Neural cell (in vitro differentiated cells): ENCODE results near the gene PAFAH1B1. TPM values are rescaled to one million over a fixed set of nuclear protein-coding genes. Genes with fewer than 3 reads are reported as not detected.

Source experiments
- H2AFZ ChIP-seq: fragments of 200-600, 300-800 bp; sonication (generic), shearing (Covaris generic); 2 replicates; pipeline ENCODE4 v1.6.0; 2014; ENCODE audit warnings: low read depth, mild to moderate bottlenecking, antibody characterized with exemption, low read length, moderate library complexity
- H3F3A ChIP-seq: fragments of 200-600 bp; shearing (Covaris generic); 2 replicates; pipeline ENCODE4 v1.6.1; 2016; ENCODE audit warnings: mild to moderate bottlenecking, moderate library complexity, mixed read lengths, antibody characterized with exemption, low read length; ENCODE audit not compliant: insufficient read depth, poor library complexity, severe bottlenecking
- H3K27ac ChIP-seq: fragments of 200-600, 300-800 bp; sonication (generic), shearing (Covaris generic); 2 replicates; pipeline ENCODE4 v1.5.1; 2014; ENCODE audit warnings: mild to moderate bottlenecking, low read length, moderate library complexity
- H3K27me3 ChIP-seq: fragments of 300-800, 200-600 bp; sonication (generic), shearing (Covaris generic); 2 replicates; pipeline ENCODE4 v1.6.0; 2014; ENCODE audit warnings: mild to moderate bottlenecking, low read depth, low read length, moderate library complexity; ENCODE audit not compliant: insufficient read depth
- H3K36me3 ChIP-seq: fragments of 300-800, 200-600 bp; sonication (generic), shearing (Covaris generic); 2 replicates; pipeline ENCODE4 v1.5.1; 2014; ENCODE audit warnings: mild to moderate bottlenecking, antibody characterized with exemption, low read length, moderate library complexity; ENCODE audit not compliant: insufficient read depth
- H3K4me2 ChIP-seq: fragments of 300-800, 200-600 bp; sonication (generic), shearing (Covaris generic); 2 replicates; pipeline ENCODE4 v1.6.0; 2014; ENCODE audit warnings: mild to moderate bottlenecking, low read length
- H3K4me3 ChIP-seq: fragments of 300-800, 200-600 bp; sonication (generic), shearing (Covaris generic); 2 replicates; pipeline ENCODE4 v1.5.1; 2014; ENCODE audit warnings: mild to moderate bottlenecking, low read length, moderate library complexity
- H3K79me2 ChIP-seq: fragments of 200-600 bp; shearing (Covaris generic); replicated peaks from 2 replicates; pipeline ENCODE4 v1.6.0; 2014; ENCODE audit warnings: mild to moderate bottlenecking, low read length, moderate library complexity; ENCODE audit not compliant: insufficient read depth
- H3K9ac ChIP-seq: fragments of 300-800, 200-600 bp; sonication (generic), shearing (Covaris generic); 2 replicates; pipeline ENCODE4 v1.6.1; 2016; ENCODE audit warnings: mild to moderate bottlenecking, low read length, mixed read lengths
- H3K9me2 ChIP-seq: fragments of 200-600 bp; shearing (Covaris generic); 2 replicates; pipeline ENCODE4 v1.6.1; 2016; ENCODE audit warnings: mild to moderate bottlenecking, low read length, mixed read lengths; ENCODE audit not compliant: insufficient read depth
- H3K9me3 ChIP-seq: fragments of 200-600, 300-800 bp; sonication (generic), shearing (Covaris generic); 2 replicates; pipeline ENCODE4 v1.6.1; 2016; ENCODE audit warnings: mild to moderate bottlenecking, mixed run types, low read length, moderate library complexity, mixed read lengths
- H4K20me1 ChIP-seq: fragments of 200-600 bp; shearing (Covaris generic); 2 replicates; pipeline ENCODE4 v1.6.1; 2016; ENCODE audit warnings: mild to moderate bottlenecking, mixed run types; ENCODE audit not compliant: insufficient read depth
- CTCF ChIP-seq: fragments of 450-650 bp; IDR thresholded peaks from 2 replicates; pipeline ENCODE4 v1.5.1; 2014; ENCODE audit warnings: antibody characterized with exemption, mild to moderate bottlenecking, moderate library complexity; ENCODE audit not compliant: poor library complexity, severe bottlenecking
- EP300 ChIP-seq: fragments of 450-650 bp; conservative IDR thresholded peaks from 2 replicates; pipeline ENCODE4 v1.6.1; 2014; ENCODE audit warnings: antibody characterized with exemption, mild to moderate bottlenecking, moderate library complexity; ENCODE audit not compliant: poor library complexity, severe bottlenecking
- EZH2 ChIP-seq: fragments of 200-600, 300-800 bp; shearing (Covaris generic), sonication (generic); IDR thresholded peaks from 2 replicates; pipeline ENCODE4 v1.6.1; 2014; ENCODE audit warnings: antibody characterized with exemption, low read length, borderline replicate concordance, mild to moderate bottlenecking; ENCODE audit not compliant: insufficient read depth, poor library complexity, severe bottlenecking
- MXI1 ChIP-seq: fragments of 450-650 bp; conservative IDR thresholded peaks from 2 replicates; pipeline ENCODE4 v1.6.1; 2014; ENCODE audit warnings: antibody characterized with exemption, mild to moderate bottlenecking; ENCODE audit not compliant: poor library complexity, severe bottlenecking
- POLR2AphosphoS5 ChIP-seq: IDR thresholded peaks from 2 replicates; pipeline ENCODE4 v1.6.1; 2012
- RAD21 ChIP-seq: fragments of 450-650 bp; conservative IDR thresholded peaks from 2 replicates; pipeline ENCODE4 v1.6.1; 2014; ENCODE audit warnings: antibody characterized with exemption, mild to moderate bottlenecking, moderate library complexity
- REST ChIP-seq: IDR thresholded peaks from 2 replicates; pipeline ENCODE4 v1.6.1; 2012; ENCODE audit warnings: borderline replicate concordance
- SMC3 ChIP-seq: fragments of 450-650 bp; conservative IDR thresholded peaks from 2 replicates; pipeline ENCODE4 v1.6.1; 2014; ENCODE audit warnings: antibody characterized with exemption, mild to moderate bottlenecking, moderate library complexity; ENCODE audit not compliant: poor library complexity
- TAF1 ChIP-seq: IDR thresholded peaks from 2 replicates; pipeline ENCODE4 v1.6.1; 2012; ENCODE audit warnings: low read depth
- polyA plus RNA-seq: library from polyadenylated mRNA; depleted of rRNA; stranded (reverse); fragments of >200 nt; gene quantifications from 2 replicates; pipeline ENCODE4 v1.2.3, GENCODE V29; 2014

The PAFAH1B1 gene
- polyA plus RNA-seq, 1 donor from 2014 or later = 305 TPM

GRCh38 chr17:2637422-2637821 lies 44.0 kb downstream of the PAFAH1B1 start:
- peaks cover 40% of the 10 kb centered on the region for H4K20me1 ChIP-seq
- H3K36me3 ChIP-seq = no peaks in the 10 kb centered on the region
- no peak overlapping the region for H3K4me2 ChIP-seq
- no peaks in the 10 kb centered on the region for H3K27me3 ChIP-seq
- H3K27ac ChIP-seq = no peak overlapping the region
- no peak for TF ChIP-seq MXI1
- no peak for TF ChIP-seq REST
- no peak for TF ChIP-seq TAF1
- TF ChIP-seq SMC3 = no peak
- TF ChIP-seq CTCF = no peak
- no peak for TF ChIP-seq RAD21
- no peak for TF ChIP-seq EP300
- TF ChIP-seq POLR2AphosphoS5 = no peak
- TF ChIP-seq EZH2 = no peak
- H3F3A ChIP-seq = no peaks in the 10 kb centered on the region
- H3K9me3 ChIP-seq = no peaks in the 10 kb centered on the region
- peaks cover 79% of the 10 kb centered on the region for H3K79me2 ChIP-seq
- no peak overlapping the region for H3K9ac ChIP-seq
- no peak overlapping the region for H2AFZ ChIP-seq
- no peaks in the 10 kb centered on the region for H3K9me2 ChIP-seq
- no peak overlapping the region for H3K4me3 ChIP-seq

GRCh38 chr17:2644971-2645370 lies 51.5 kb downstream of the PAFAH1B1 start:
- Histone ChIP-seq H3K27ac (no peak overlapping the region), H3K27me3 (no peaks in the 10 kb centered on the region), H3K79me2 (peaks cover 36% of the 10 kb centered on the region), H3K36me3 (no peaks in the 10 kb centered on the region), H2AFZ (no peak overlapping the region), H3K9ac (no peak overlapping the region), H3K4me3 (no peak overlapping the region), H3K4me2 (no peak overlapping the region), H3F3A (no peaks in the 10 kb centered on the region), H3K9me3 (no peaks in the 10 kb centered on the region), H4K20me1 (no peaks in the 10 kb centered on the region), H3K9me2 (no peaks in the 10 kb centered on the region)
- no peak for TF ChIP-seq TAF1
- no peak for TF ChIP-seq CTCF
- TF ChIP-seq SMC3 = no peak
- TF ChIP-seq RAD21 = no peak
- TF ChIP-seq POLR2AphosphoS5 = no peak
- TF ChIP-seq EZH2 = no peak
- TF ChIP-seq MXI1 = no peak
- TF ChIP-seq EP300 = no peak
- TF ChIP-seq REST = no peak
